HG02870 (cell line): ENCODE data around the gene LRRC9.
"Not testable (repeated sequence)": the region's sequence is repeated elsewhere in the genome, so short reads cannot be mapped to it uniquely, and the experiment has no call there.

Experiments
- ATAC-seq: cut with Tn5 transposase; IDR thresholded peaks from one replicate; pipeline ENCODE4 v1.9.1; 2021; ENCODE audit warnings: mild to moderate bottlenecking, moderate library complexity; ENCODE audit not compliant: unreplicated experiment

LRRC9 gene

DNA sequence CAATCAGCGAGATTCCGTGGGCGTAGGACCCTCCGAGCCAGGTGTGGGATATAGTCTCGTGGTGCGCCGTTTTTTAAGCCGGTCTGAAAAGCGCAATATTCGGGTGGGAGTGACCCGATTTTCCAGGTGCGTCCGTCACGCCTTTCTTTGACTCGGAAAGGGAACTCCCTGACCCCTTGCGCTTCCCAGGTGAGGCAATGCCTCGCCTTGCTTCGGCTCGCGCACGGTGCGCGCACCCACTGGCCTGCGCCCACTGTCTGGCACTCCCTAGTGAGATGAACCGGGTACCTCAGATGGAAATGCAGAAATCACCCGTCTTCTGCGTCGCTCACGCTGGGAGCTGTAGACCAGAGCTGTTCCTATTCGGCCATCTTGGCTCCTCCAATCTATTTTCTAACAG lies 32.2 kb downstream of the LRRC9 start:
- not testable (repeated sequence) for ATAC-seq

DNA sequence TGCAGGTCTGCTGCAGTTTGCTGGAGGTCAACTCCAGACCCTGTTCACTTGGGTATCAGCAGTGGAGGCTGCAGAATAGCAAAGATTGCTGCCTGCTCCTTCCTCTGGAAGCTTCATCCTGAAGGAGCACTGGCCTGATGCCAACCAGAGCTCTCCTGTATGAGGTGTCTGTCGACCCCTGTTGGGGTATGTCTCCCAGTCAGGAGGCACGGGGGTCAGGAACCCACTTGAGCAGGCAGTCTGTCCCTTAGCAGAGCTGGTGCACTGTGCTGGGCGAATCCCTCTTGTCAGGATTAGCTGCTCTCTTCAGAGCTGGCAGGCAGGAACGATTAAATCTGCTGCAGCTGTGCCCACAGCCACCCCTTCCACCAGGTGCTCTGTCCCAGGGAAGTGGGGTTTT lies 37.9 kb downstream of the LRRC9 start:
- ATAC-seq = not testable (repeated sequence)

DNA sequence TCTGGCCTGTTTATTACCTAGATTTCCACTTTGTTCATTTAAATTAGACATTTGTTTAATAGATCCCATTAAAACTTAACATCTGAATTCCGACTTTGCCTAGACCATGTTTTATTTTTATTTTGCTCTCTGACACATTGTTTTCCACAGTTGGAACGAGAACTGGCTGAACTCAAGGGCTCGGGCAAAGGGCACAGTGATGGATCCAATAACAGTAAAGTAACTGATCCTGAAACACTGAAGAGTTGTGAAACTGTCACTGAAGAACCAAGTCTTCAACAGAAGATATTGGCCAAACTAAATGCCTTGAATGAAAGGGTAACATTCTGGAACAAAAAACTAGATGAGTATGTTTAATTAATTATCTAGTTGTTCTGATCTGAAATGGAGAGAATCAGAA lies 39.7 kb downstream of the LRRC9 start:
- no peak for ATAC-seq

GRCh38 chr14:59961518-59962062 lies 41.6 kb downstream of the LRRC9 start:
- peak; percentile 44 for ATAC-seq

DNA sequence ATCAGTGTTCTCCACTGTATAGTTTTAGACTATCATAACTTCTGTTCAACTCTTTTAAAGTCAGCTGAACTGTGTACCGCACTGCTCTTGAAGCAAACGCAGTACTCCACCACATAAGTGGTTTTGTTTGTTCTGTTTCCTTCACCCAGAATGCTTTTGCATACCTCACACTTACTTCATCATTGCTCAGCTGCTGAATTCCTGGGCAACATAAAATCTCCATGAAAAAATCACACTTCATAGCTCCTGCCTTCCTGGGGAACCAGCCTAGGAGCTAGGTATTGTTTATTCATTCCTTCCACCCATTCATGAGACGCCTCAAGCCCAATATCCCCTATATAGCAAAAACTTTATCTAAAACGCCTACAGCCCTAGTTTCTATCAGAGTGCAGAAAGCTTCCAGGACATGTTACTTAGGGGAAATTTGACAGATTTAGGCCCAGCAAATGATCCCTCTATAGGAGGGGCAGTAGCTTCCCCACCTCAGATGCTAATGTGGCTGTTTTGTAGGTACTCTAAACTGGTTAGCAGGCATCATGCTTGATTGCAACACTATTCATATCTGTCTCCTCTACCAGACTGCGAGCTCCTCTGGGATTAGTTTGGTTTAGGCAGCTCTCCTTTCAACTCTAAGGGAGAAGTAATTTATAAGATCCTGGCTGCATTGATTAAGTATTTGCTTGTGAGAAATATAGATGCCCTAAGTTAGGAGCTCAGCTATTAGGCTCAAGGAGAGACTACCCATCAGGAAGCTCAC lies 44.5 kb downstream of the LRRC9 start:
- ATAC-seq = peak; percentile 23

DNA sequence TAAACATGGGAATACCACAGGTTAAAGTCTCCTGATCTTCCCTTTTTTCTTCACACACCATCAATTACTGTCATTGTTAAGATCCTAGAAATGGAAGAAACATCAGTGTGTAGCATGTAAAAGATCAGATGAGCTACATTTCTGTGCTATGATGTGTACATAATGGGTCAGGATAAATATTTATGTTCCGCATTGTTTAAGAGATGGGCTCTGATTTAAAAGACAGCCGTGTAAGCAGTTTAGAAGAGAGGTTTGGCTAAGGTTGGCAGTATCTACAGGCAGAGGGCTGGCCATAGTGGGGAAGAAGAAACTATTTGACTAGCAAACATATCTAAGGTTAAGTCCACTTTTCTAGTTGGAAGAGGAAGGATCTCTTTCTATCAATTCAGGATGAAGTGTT lies 49.4 kb downstream of the LRRC9 start:
- no peak for ATAC-seq

GRCh38 chr14:59981564-59981963 lies 61.6 kb downstream of the LRRC9 start:
- no peak for ATAC-seq

DNA sequence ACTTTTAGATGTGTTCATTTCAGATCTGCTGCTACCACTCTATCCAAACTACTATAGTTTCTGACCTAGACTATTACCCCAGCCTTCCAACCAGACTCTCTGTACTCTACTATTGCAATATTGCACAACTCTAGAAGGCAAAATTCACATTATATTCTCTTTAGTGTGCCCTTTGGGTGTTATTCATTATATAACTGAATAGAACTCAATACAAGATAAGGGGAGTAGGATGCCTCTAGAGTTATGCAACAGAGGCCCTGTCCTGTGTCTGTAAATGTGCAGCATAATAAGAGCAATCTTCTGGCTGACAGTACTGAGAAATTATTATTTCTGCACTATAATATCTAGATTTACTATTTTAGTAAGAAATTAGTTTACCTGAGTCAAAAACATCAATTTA lies 63.1 kb downstream of the LRRC9 start:
- ATAC-seq = no peak

DNA sequence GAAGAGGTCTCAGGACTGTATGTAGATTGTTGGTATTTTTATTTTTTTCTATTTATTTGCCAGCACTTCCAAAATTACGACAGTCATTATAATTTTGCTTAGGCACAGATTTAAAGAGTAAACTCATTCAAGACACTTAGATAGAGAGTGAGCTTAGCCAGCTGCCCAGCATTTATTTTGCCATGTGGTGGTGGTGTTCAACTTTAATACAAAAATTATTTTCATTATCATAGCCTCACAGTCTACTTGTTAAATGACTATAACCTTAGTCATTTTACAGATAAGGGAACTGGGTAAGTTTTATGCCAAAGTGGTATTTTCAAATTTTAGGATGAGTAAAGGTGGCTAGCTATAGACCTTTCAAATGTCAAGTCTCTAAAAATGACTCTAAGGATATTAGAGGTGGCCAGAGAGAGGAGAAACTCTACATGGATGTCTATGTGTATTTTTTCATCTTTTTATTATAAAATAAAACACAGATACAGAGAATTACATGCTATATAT lies 66.7 kb downstream of the LRRC9 start:
- no peak for ATAC-seq

- ATAC-seq = no peak
These were observed 77.5 kb downstream of the LRRC9 start for GRCh38 chr14:59997449-59997848.

DNA sequence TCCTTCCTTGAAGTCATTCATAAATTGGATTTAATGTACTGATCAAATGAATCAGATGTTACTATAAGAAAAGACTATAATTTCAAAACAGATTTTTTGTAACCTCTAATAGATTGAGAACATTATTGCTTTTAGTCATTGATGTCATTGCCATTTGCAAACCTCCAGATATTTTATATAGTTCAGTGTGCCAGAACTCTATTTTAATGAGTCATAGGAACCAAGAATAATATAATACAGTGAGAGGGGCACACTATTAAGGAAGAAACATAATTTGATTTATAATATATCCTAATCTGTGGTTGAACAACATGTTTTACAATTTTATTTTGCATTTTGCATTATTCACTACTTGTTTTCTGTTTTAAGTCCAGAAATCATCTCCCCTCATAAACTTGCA lies 78.0 kb downstream of the LRRC9 start:
- ATAC-seq = no peak

GRCh38 chr14:59998564-59998963 lies 78.6 kb downstream of the LRRC9 start:
- no peak for ATAC-seq

DNA sequence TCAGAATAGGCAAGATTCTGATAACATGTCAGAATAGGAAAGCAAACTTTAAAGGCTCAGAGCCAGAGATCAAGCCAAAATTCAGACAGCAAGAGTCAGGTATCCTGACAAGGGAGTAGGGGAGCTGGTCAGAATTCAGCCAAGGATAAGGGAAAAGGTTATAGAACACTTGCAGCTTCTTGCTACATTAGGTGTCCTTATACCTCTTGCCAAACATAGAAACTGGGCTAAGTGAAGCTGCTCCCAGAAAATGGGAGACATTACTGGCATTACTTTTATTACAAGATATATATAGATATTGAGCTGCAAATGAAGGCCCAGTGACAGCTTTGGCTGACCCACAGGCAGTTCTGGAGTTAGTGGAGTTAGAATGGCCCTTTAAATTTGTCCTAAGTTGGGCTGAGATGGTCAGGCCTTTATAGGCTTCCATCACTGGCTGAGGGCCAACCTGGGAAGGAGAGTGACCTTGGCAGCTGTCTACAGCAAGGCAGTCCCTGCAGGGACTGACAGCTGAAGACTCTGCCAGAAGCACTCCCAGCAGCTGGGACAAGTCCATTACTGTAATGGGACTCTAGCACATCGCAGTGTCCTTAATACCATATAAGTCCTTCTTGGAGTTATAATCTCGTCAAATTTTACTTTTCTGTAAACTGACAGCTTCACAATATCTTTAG lies 83.0 kb downstream of the LRRC9 start:
- ATAC-seq = no peak

- no peak for ATAC-seq
These were observed 84.0 kb downstream of the LRRC9 start for GRCh38 chr14:60003991-60004390.

- no peak for ATAC-seq
These were observed 88.1 kb downstream of the LRRC9 start for GRCh38 chr14:60008042-60008441.

GRCh38 chr14:60010263-60010662 lies 90.3 kb downstream of the LRRC9 start:
- not testable (repeated sequence) for ATAC-seq

- ATAC-seq = no peak
These were observed 94.5 kb downstream of the LRRC9 start for GRCh38 chr14:60014402-60014801.

GRCh38 chr14:60021619-60022018 lies 101.7 kb downstream of the LRRC9 start:
- no peak for ATAC-seq

DNA sequence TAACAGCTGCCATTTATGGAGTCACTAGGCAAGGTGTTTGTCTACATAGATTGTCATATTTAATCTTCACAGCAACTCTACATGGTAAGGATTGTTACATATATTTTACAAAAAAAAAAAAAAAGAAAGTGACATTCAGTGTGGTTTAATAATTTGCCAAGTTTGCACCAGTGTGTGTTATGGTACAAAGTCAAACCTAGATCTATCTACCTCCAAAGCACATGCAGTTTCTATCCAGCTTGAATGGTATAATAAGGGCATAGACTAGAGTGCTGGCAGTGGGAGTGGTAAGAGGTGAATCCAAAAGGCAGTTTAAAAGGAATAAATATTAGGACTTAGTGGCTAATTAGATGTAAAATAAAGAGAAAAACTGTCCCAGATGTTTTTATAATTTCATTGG lies 105.6 kb downstream of the LRRC9 start:
- no peak for ATAC-seq

GRCh38 chr14:60035177-60035576 lies 115.2 kb downstream of the LRRC9 start:
- ATAC-seq = no peak

GRCh38 chr14:60047976-60048375 lies 128.0 kb downstream of the LRRC9 start:
- not testable (repeated sequence) for ATAC-seq

DNA sequence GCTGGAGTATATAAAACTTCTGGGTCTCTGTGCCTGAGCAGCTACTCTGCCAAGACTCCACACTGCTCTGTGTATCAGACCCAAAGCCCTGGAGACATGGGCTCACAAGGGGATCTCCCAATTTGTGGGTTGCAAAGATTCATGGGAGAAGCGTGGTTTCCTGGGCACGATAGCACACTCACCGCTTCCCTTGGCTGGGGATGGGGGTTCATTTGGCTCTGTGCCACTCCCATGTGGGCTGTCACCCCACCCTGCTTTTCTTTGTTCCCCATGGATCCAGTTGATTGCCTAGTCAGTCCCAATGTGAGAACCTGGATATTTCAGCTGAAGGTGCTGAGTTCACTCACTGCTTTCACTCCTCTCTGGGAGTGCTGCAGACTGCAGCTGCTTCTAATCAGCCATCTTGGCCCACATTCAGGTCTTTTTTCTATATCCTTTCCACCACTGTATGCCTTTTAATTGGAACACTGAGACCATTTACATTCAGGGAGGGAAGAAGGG lies 131.8 kb downstream of the LRRC9 start:
- ATAC-seq = peak; percentile 69
